H1 (cell line): Measurements from ENCODE around the gene SPRR3. TPM values are rescaled to one million over a fixed set of nuclear protein-coding genes. Genes with fewer than 3 reads are reported as not detected.

Source experiments
- CTCF ChIA-PET: fragments of 300-600 bp; sonication (Branson Sonifier 250); formaldehyde crosslinking; loops from one replicate; lab custom pipeline; 2021; ENCODE audit not compliant: partially characterized antibody; lab: Charles Lee
- POLR2A ChIA-PET: fragments of 300-600 bp; sonication (Branson Sonifier 250); formaldehyde crosslinking; loops from one replicate; lab custom pipeline; 2021; ENCODE audit warnings: inconsistent platforms; ENCODE audit not compliant: partially characterized antibody; lab: Charles Lee
- DNase-seq, 2 experiments: peaks; one replicate each; pipeline versions ENCODE4 v3.0.0 to v3.0.0-alpha.2; 2010 to 2022; ENCODE audit warnings: low spot score in 2 of 2, low read depth in 1 of 2, mixed read lengths in 1 of 2
- FAIRE-seq: peaks from 2 replicates; lab custom pipeline; 2011; peaks lifted over from hg19 to GRCh38; lab: Jason Lieb, UNC
- H2AFZ ChIP-seq: 2 replicates; pipeline ENCODE4 v1.8.1; 2012; ENCODE audit warnings: low read length, inconsistent platforms
- H2AK5ac ChIP-seq: 2 replicates; pipeline ENCODE4 v1.6.1; 2013; ENCODE audit warnings: low read depth, low read length
- H2BK120ac ChIP-seq: replicated peaks from 2 replicates; pipeline ENCODE3; 2013; ENCODE audit warnings: low read depth, low read length, inconsistent platforms
- H2BK12ac ChIP-seq: 2 replicates; pipeline ENCODE4 v1.6.1; 2013; ENCODE audit warnings: low read depth, low read length
- H2BK15ac ChIP-seq: 2 replicates; pipeline ENCODE4 v1.6.1; 2013; ENCODE audit warnings: low read length
- H2BK20ac ChIP-seq: 2 replicates; pipeline ENCODE4 v1.6.1; 2013; ENCODE audit warnings: low read length
- H2BK5ac ChIP-seq: 2 replicates; pipeline ENCODE4 v1.6.1; 2013; ENCODE audit warnings: low read depth, low read length
- H3K14ac ChIP-seq: 2 replicates; pipeline ENCODE4 v1.6.1; 2013; ENCODE audit warnings: inconsistent platforms; ENCODE audit not compliant: insufficient read length
- H3K18ac ChIP-seq: 2 replicates; pipeline ENCODE4 v1.6.1; 2013; ENCODE audit warnings: low read length; ENCODE audit errors: extremely low read depth
- H3K23ac ChIP-seq: 2 replicates; pipeline ENCODE4 v1.6.1; 2013; ENCODE audit warnings: inconsistent platforms; ENCODE audit not compliant: insufficient read length
- H3K23me2 ChIP-seq: 2 replicates; pipeline ENCODE4 v1.6.1; 2013; ENCODE audit warnings: low read depth, low read length
- H3K27ac ChIP-seq: 2 replicates; pipeline ENCODE4 v1.6.1; 2011; ENCODE audit warnings: low read depth, low read length, inconsistent platforms
- H3K27me3 ChIP-seq, 4 experiments: replicated peaks in 1 of 4; 1 replicate in 1 of 4; 2 replicates in 3 of 4; pipeline versions ENCODE4 v1.6.1 to v1.8.1; 2011 to 2013; ENCODE audit warnings: low read length in 3 of 4, mild to moderate bottlenecking in 3 of 4, inconsistent platforms in 2 of 4, mixed read lengths in 2 of 4, moderate library complexity in 1 of 4; ENCODE audit not compliant: control insufficient read depth in 3 of 4, insufficient read depth in 3 of 4; ENCODE audit errors: extremely low read depth in 1 of 4
- H3K36me3 ChIP-seq, 4 experiments: 2 replicates each; pipeline versions ENCODE4 v1.6.1 to v1.8.1; 2011 to 2013; ENCODE audit warnings: mild to moderate bottlenecking in 4 of 4, low read length in 3 of 4, moderate library complexity in 2 of 4, control low read depth in 1 of 4, inconsistent platforms in 1 of 4; ENCODE audit not compliant: insufficient read depth in 4 of 4, control insufficient read depth in 2 of 4
- H3K4ac ChIP-seq: replicated peaks from 2 replicates; pipeline ENCODE3; 2013; ENCODE audit warnings: low read length, low read depth, mixed read lengths, inconsistent platforms; ENCODE audit not compliant: insufficient read length
- H3K4me1 ChIP-seq, 4 experiments: replicated peaks in 1 of 4; 1 replicate in 1 of 4; 2 replicates in 3 of 4; pipeline versions ENCODE4 v1.6.1 to v1.8.1; 2011 to 2013; ENCODE audit warnings: low read length in 3 of 4, inconsistent platforms in 2 of 4, mixed read lengths in 1 of 4; ENCODE audit not compliant: insufficient read depth in 4 of 4, control insufficient read depth in 3 of 4
- H3K4me2 ChIP-seq, 2 experiments: 2 replicates each; pipeline versions ENCODE4 v1.6.1 to v1.8.1; 2011 to 2013; ENCODE audit warnings: low read depth in 2 of 2, low read length in 2 of 2, control low read depth in 1 of 2, inconsistent platforms in 1 of 2, mild to moderate bottlenecking in 1 of 2; ENCODE audit not compliant: insufficient read depth in 1 of 2
- H3K4me3 ChIP-seq, 4 experiments: fragments of 200-600, 300-600 bp in 1 of 4; sonication (generic), shearing (Covaris generic), sonication (Bioruptor Twin) in 1 of 4; 2 replicates each; pipeline versions ENCODE4 v1.5.1 to v1.8.1; 2011 to 2016; ENCODE audit warnings: low read length in 4 of 4, low read depth in 3 of 4, control low read depth in 2 of 4, inconsistent platforms in 2 of 4, mild to moderate bottlenecking in 2 of 4, mixed read lengths in 1 of 4, moderate library complexity in 1 of 4; ENCODE audit not compliant: insufficient read depth in 2 of 4; ENCODE audit errors: extremely low read depth in 1 of 4
- H3K56ac ChIP-seq: replicated peaks from 2 replicates; pipeline ENCODE3; 2013; ENCODE audit warnings: low read depth, mild to moderate bottlenecking, mixed read lengths, low read length, inconsistent platforms; ENCODE audit not compliant: insufficient read length
- H3K79me1 ChIP-seq: 2 replicates; pipeline ENCODE4 v1.6.1; 2013; ENCODE audit warnings: low read depth, low read length, control low read depth
- H3K79me2 ChIP-seq, 2 experiments: 2 replicates each; pipeline versions ENCODE4 v1.6.1 to v1.8.1; 2012 to 2013; ENCODE audit warnings: low read length in 2 of 2, mild to moderate bottlenecking in 2 of 2, inconsistent platforms in 1 of 2; ENCODE audit not compliant: insufficient read depth in 2 of 2, control insufficient read depth in 1 of 2
- H3K9ac ChIP-seq, 4 experiments: replicated peaks in 1 of 4; 1 replicate in 1 of 4; 2 replicates in 3 of 4; pipeline versions ENCODE4 v1.6.1 to v1.8.1; 2011 to 2013; ENCODE audit warnings: low read depth in 3 of 4, low read length in 3 of 4, control low read depth in 2 of 4, mild to moderate bottlenecking in 2 of 4, moderate library complexity in 2 of 4, inconsistent platforms in 1 of 4; ENCODE audit errors: extremely low read depth in 1 of 4
- H3K9me3 ChIP-seq, 2 experiments: 2 replicates each; pipeline versions ENCODE4 v1.6.1 to v1.8.1; 2012 to 2013; ENCODE audit warnings: mild to moderate bottlenecking in 2 of 2, moderate library complexity in 2 of 2, control low read depth in 1 of 2, inconsistent platforms in 1 of 2, low read depth in 1 of 2, low read length in 1 of 2, mixed read lengths in 1 of 2; ENCODE audit not compliant: insufficient read depth in 2 of 2
- H4K20me1 ChIP-seq, 2 experiments: replicated peaks in 1 of 2; 2 replicates each; pipeline versions ENCODE3 to v1.8.1; 2011 to 2013; ENCODE audit warnings: inconsistent platforms in 2 of 2, low read length in 2 of 2, mild to moderate bottlenecking in 1 of 2; ENCODE audit not compliant: insufficient read depth in 2 of 2, control insufficient read depth in 1 of 2
- H4K5ac ChIP-seq: 2 replicates; pipeline ENCODE4 v1.6.1; 2013; ENCODE audit warnings: low read length, low read depth, mixed read lengths, inconsistent platforms; ENCODE audit not compliant: insufficient read length
- H4K8ac ChIP-seq: 2 replicates; pipeline ENCODE4 v1.8.0; 2013; ENCODE audit warnings: mild to moderate bottlenecking, moderate library complexity, low read length, inconsistent platforms; ENCODE audit not compliant: insufficient read depth; ENCODE audit errors: extremely low read depth
- H4K91ac ChIP-seq: replicated peaks from 2 replicates; pipeline ENCODE3; 2013; ENCODE audit warnings: low read length, mixed read lengths, inconsistent platforms; ENCODE audit not compliant: insufficient read length
- SRF ChIP-seq: IDR thresholded peaks from 2 replicates; pipeline ENCODE4 v1.6.1; 2011; ENCODE audit warnings: mild to moderate bottlenecking, low read depth, low read length, moderate library complexity
- WGBS, 2 experiments: shearing (Covaris generic) in 1 of 2; methylation state at CpG; one replicate each; pipeline versions ENCODE4 v1.1.6 to v1.1.7; 2013 to 2015; ENCODE audit warnings: low lambda C conversion rate in 2 of 2, mixed read lengths in 2 of 2, inconsistent platforms in 1 of 2, low coverage in 1 of 2, missing lambda C conversion rate in 1 of 2; ENCODE audit not compliant: insufficient replicate concordance in 2 of 2, insufficient coverage in 1 of 2, insufficient read length in 1 of 2; ENCODE audit errors: extremely low coverage in 1 of 2, missing lambda C conversion rate in 1 of 2; 5-methylcytosine and 5-hydroxymethylcytosine counted together
- polyA plus RNA-seq, 7 experiments: library from polyadenylated mRNA; depleted of rRNA in 3 of 7; stranded (reverse) in 5 of 7; unstranded in 2 of 7; fragments of >200 nt in 5 of 7; fragments of 200-250 nt in 2 of 7; gene quantifications; 1 replicate in 5 of 7; 2 replicates in 1 of 7; 4 replicates in 1 of 7; pipeline versions ENCODE4 v1.2.1 to v1.2.3, GENCODE V29; 2011 to 2013; ENCODE audit warnings: missing spikeins in 2 of 7, mixed read lengths in 2 of 7
- total RNA-seq: library from RNA; stranded (reverse); fragmentation: NEBNext Ultra II Directional; extraction: Animal tissue kit (Norgen Biotek cat#: 25700); gene quantifications from 2 replicates; pipeline ENCODE4 v1.2.1, GENCODE V29; 2021

The SPRR3 gene
- total and polyA plus RNA-seq, 2 of the 8 experiments (the other 6 are each of a cell fraction or from before 2014, with no cell fraction given) = not detected

- ChIA-PET CTCF (interaction anchor here (1.6 to 1.7 kb wide), 2 partner anchors 33 to 196 kb away, joined by 4 read pairs; no protein-coding TSS in a partner anchor), POLR2A (no interaction called here)
- H2BK12ac ChIP-seq = no peak overlapping the region
- peak overlapping the region; percentile 30 for H2AFZ ChIP-seq
- H2BK120ac ChIP-seq = no peak overlapping the region
- H3K36me3 ChIP-seq = no peaks in the 10 kb centered on the region
- H4K8ac ChIP-seq = no peak overlapping the region
- H2BK20ac ChIP-seq = no peak overlapping the region
- H3K18ac ChIP-seq = no peak overlapping the region
- no peak overlapping the region for H4K5ac ChIP-seq
- H3K79me1 ChIP-seq = no peaks in the 10 kb centered on the region
- no peak overlapping the region for H4K91ac ChIP-seq
- H3K27me3 ChIP-seq = no peaks in the 10 kb centered on the region
- H3K9me3 ChIP-seq = 0 out of 4 replicates have a peak, but pooled peaks cover 0 to 7% of the 10 kb centered on the region in 2 experiments
- no peak overlapping the region for H3K14ac ChIP-seq
- no peak for FAIRE-seq
- no peak overlapping the region for H3K9ac ChIP-seq
- no peak overlapping the region for H3K27ac ChIP-seq
- H3K4me1 ChIP-seq = peaks cover 0 to 4% (median 2%) of the 10 kb centered on the region in 4 experiments; a peak in 1 of 7 replicates
- 72% methylated on average over 5 of the region's 5 CpGs; no CpG with 5 or more reads in 1 of the 2 experiments for WGBS, 2 experiments
- no peaks in the 10 kb centered on the region for H3K79me2 ChIP-seq
- H3K4me3 ChIP-seq = 0 out of 8 replicates have a peak overlapping the region, but pooled peaks of 1 of the 4 experiments have one; percentile 1
- no peak overlapping the region for H3K23ac ChIP-seq
- H2BK5ac ChIP-seq = no peak overlapping the region
- H3K4ac ChIP-seq = no peak overlapping the region
- no peak overlapping the region for H2BK15ac ChIP-seq
- peak overlapping the region in 1 of 2 experiments; percentile 3; a peak in 1 of 4 replicates for H3K4me2 ChIP-seq
- no peak overlapping the region for H2AK5ac ChIP-seq
- H3K23me2 ChIP-seq = no peaks in the 10 kb centered on the region
- no peaks in the 10 kb centered on the region for H4K20me1 ChIP-seq
- DNase-seq = no peak
- H3K56ac ChIP-seq = no peak overlapping the region
- no peak for TF ChIP-seq SRF
Observed at GRCh38 chr1:152996633-152997400, 4.7 kb upstream of the SPRR3 start.
